Activated T-cell treated with anti-CD3 and anti-CD28 coated beads for 48 hours (primary cell): ENCODE data around the gene B4GALNT4.
A peak's percentile ranks its signal among the peaks of the same experiment; 100 is the strongest.
"Not testable (repeated sequence)": the region's sequence is repeated elsewhere in the genome, so short reads cannot be mapped to it uniquely, and the experiment has no call there.

ENCODE experiments used
- DNase-seq: peaks from one replicate; pipeline ENCODE4 v3.0.0-alpha.2; 2020; ENCODE audit warnings: low read depth

The B4GALNT4 gene

GRCh38 chr11:359181-359714 is 10.1 kb upstream of the B4GALNT4 start:
- DNase-seq = peak; percentile 41

- DNase-seq = no peak
These were observed 8.7 kb upstream of the B4GALNT4 start for GRCh38 chr11:360326-361280.

- no peak for DNase-seq
These were observed 6.5 kb upstream of the B4GALNT4 start for GRCh38 chr11:362642-363442.

GRCh38 chr11:363443-363805 is 5.9 kb upstream of the B4GALNT4 start:
- DNase-seq = not testable (repeated sequence)

- peak; percentile 45 for DNase-seq
These were observed 5.1 kb upstream of the B4GALNT4 start for GRCh38 chr11:363948-364761.

GRCh38 chr11:364991-365725 is 4.1 kb upstream of the B4GALNT4 start:
- no peak for DNase-seq

- DNase-seq = no peak
These were observed 3.5 kb upstream of the B4GALNT4 start for GRCh38 chr11:365831-366230.

GRCh38 chr11:367956-368413 is 1.3 kb upstream of the B4GALNT4 start:
- DNase-seq = no peak

- no peak for DNase-seq
These were observed 624 bp upstream of the B4GALNT4 start for GRCh38 chr11:368414-369335.

- no peak for DNase-seq
These were observed 1.0 kb downstream of the B4GALNT4 start for GRCh38 chr11:370070-370941.

- DNase-seq = no peak
These were observed 1.8 kb downstream of the B4GALNT4 start for GRCh38 chr11:371051-371450.

- DNase-seq = no peak
These were observed 2.7 kb downstream of the B4GALNT4 start for GRCh38 chr11:371716-372590.

GRCh38 chr11:372809-373715 is 3.8 kb downstream of the B4GALNT4 start:
- DNase-seq = no peak

- DNase-seq = no peak
These were observed 4.6 kb downstream of the B4GALNT4 start for GRCh38 chr11:373716-374551.

GRCh38 chr11:375065-376025 is 6.0 kb downstream of the B4GALNT4 start:
- no peak for DNase-seq
